Measurements from ENCODE around the gene TEX11. TPM values are rescaled to one million over a fixed set of nuclear protein-coding genes. Genes with fewer than 3 reads are reported as not detected.
"Not testable (repeated sequence)": the region's sequence is repeated elsewhere in the genome, so short reads cannot be mapped to it uniquely, and the experiment has no call there.

Gene TEX11
- total RNA-seq, 2 donors from 2014 or later: 0.26 to 0.66 TPM

DNA sequence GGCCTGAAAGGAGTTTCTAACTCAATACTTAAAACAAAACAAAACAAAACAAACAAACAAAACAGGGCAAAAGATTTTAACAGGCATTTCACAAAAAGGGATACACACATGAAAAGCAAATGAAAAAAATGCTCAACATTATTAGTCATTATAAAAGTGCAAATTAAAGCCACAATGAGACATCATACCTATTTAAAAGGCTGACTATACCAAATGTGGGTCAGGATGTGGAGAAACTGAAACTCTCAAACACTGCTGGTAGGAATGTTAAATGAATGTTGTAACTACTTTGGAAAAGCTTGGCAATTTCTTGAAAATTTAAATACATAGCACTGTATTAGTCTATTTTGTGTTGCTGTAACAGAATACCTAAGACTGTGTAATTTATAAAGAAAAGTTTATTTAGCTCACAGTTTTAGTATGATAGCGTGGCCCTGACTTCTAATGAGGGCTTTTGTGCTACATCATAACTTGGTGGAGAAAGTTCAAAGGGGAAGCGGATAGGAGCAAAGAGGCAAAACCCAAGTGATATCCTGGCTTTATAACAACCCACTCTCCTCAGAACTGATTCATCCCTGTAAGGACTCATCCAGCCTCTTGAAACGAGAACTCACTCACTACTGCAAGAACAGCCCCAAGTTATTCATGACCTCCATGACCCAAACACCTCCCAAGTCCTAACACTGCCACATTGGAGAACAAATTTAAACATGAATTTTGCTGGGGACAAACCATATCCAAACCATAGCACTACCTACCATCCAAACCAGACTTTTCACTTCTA is 214.0 kb downstream of the TEX11 start:
- H3K36me3 ChIP-seq (replicated peaks in 1 of 2; ENCODE audit: insufficient read depth in 1 of 2, low read depth in 2 of 2): no peaks in the 10 kb centered on the region
- H3K27ac ChIP-seq: no peak overlapping the region
- H3K27me3 ChIP-seq: no peaks in the 10 kb centered on the region
- H3K4me1 ChIP-seq: no peaks in the 10 kb centered on the region
- ATAC-seq: no peak
- H3K4me3 ChIP-seq: no peak overlapping the region
- TF ChIP-seq, protein P1, sequence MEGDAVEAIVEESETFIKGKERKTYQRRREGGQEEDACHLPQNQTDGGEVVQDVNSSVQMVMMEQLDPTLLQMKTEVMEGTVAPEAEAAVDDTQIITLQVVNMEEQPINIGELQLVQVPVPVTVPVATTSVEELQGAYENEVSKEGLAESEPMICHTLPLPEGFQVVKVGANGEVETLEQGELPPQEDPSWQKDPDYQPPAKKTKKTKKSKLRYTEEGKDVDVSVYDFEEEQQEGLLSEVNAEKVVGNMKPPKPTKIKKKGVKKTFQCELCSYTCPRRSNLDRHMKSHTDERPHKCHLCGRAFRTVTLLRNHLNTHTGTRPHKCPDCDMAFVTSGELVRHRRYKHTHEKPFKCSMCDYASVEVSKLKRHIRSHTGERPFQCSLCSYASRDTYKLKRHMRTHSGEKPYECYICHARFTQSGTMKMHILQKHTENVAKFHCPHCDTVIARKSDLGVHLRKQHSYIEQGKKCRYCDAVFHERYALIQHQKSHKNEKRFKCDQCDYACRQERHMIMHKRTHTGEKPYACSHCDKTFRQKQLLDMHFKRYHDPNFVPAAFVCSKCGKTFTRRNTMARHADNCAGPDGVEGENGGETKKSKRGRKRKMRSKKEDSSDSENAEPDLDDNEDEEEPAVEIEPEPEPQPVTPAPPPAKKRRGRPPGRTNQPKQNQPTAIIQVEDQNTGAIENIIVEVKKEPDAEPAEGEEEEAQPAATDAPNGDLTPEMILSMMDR (IDR thresholded peaks at IDR 0.05): no peak
- TF ChIP-seq POLR2A (IDR thresholded peaks at IDR 0.05): no peak
- H3K9me3 ChIP-seq: no peaks in the 10 kb centered on the region
- DNase-seq: no peak
- intact Hi-C loops (cut with DNase I): no loop called here
- WGBS, 2 donors: 65 to 82% methylated on average over 3 of the region's 3 CpGs

- H3K36me3 ChIP-seq (replicated peaks in 1 of 2; ENCODE audit: insufficient read depth in 1 of 2, low read depth in 2 of 2); H3K9me3 ChIP-seq; H3K4me1 ChIP-seq; H3K27ac ChIP-seq; H3K4me3 ChIP-seq; DNase-seq; intact Hi-C loops (cut with DNase I); H3K27me3 ChIP-seq; ATAC-seq: not testable (repeated sequence)
- WGBS, 2 donors: 96% methylated on average over 7 of the region's 33 CpGs; no CpG with 5 or more reads in 1 of the 2 donors
Measured at GRCh38 chrX:70679455-70679854, 229.1 kb downstream of the TEX11 start.

DNA sequence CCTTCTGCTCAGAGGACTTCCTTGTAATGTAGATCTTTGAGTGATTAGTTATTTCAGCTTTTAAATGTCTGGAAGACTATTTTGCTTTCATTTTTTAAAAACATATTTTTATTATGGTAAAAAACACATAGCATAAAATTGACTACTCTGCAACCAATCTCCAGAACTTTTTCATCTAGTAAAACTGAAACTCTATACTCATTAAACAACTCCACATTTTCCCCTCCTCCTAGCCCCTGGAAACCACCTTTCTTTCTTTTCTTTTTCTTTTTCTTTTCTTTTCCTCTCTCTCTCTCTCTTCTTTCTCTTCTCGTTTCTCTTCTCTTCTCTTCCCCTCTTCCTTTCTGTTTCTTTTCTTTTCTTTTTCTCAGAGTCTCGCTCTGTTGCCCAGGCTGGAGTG is 233.2 kb downstream of the TEX11 start:
- Histone ChIP-seq H3K4me3 (no peak overlapping the region), H3K4me1 (no peaks in the 10 kb centered on the region), H3K9me3 (no peaks in the 10 kb centered on the region), H3K27me3 (no peaks in the 10 kb centered on the region), H3K36me3 (replicated peaks in 1 of 2; ENCODE audit: insufficient read depth in 1 of 2, low read depth in 2 of 2) (no peaks in the 10 kb centered on the region), H3K27ac (no peak overlapping the region)
- TF ChIP-seq POLR2A (IDR thresholded peaks at IDR 0.05): no peak
- TF ChIP-seq, protein P1 (IDR thresholded peaks at IDR 0.05): no peak
- no peak for DNase-seq
- no peak for ATAC-seq
- intact Hi-C loops (cut with DNase I): no loop called here
- 36 to 78% methylated on average over 2 of the region's 2 CpGs for WGBS, 2 donors

DNA sequence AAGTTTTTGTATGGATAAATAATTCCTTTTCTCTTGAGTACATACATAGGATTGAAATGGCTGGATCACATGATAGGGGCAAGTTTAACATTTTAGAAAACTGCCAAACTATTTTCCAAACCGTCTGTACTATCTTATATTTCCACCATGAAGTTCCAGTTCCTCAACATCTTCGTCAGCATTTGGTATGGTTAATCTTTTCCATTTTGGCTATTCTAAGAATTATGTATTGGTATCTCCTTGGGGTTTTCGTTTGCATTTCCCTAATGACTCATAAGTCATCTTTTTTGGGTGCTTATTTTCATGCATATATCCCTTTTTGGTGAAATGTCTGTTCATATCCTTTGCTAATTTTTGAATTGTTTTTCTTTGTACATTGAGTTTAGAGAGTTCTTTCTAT is 236.2 kb downstream of the TEX11 start:
- DNase-seq (no peak), ATAC-seq (no peak)
- H3K9me3 ChIP-seq: no peaks in the 10 kb centered on the region
- no peaks in the 10 kb centered on the region for H3K4me1 ChIP-seq
- no peaks in the 10 kb centered on the region for H3K36me3 ChIP-seq (replicated peaks in 1 of 2; ENCODE audit: insufficient read depth in 1 of 2, low read depth in 2 of 2)
- intact Hi-C loops (cut with DNase I): no loop called here
- no peak for TF ChIP-seq POLR2A (IDR thresholded peaks at IDR 0.05)
- TF ChIP-seq, protein P1 (IDR thresholded peaks at IDR 0.05): no peak
- WGBS, 2 donors: 57 to 69% methylated on average over 3 of the region's 3 CpGs
- no peaks in the 10 kb centered on the region for H3K27me3 ChIP-seq
- H3K4me3 ChIP-seq: no peak overlapping the region
- no peak overlapping the region for H3K27ac ChIP-seq

- Histone ChIP-seq H3K4me3 (no peak overlapping the region), H3K4me1 (no peaks in the 10 kb centered on the region), H3K27me3 (no peaks in the 10 kb centered on the region), H3K36me3 (replicated peaks in 1 of 2; ENCODE audit: insufficient read depth in 1 of 2, low read depth in 2 of 2) (no peaks in the 10 kb centered on the region), H3K9me3 (no peaks in the 10 kb centered on the region), H3K27ac (no peak overlapping the region)
- intact Hi-C loops (cut with DNase I): loop anchor here (10.0 kb wide), 1 partner anchor 244 kb away; the partner anchor contains the start of gene GDPD2
- TF ChIP-seq, protein P1 (IDR thresholded peaks at IDR 0.05): no peak
- TF ChIP-seq POLR2A (IDR thresholded peaks at IDR 0.05): no peak
- DNase-seq (no peak), ATAC-seq (no peak)
Measured at GRCh38 chrX:70669120-70669519, 239.4 kb downstream of the TEX11 start.

Data from body of pancreas (tissue), 4 donors.